ENCODE data around the gene LRRK1. TPM values are rescaled to one million over a fixed set of nuclear protein-coding genes. Genes with fewer than 3 reads are reported as not detected.

LRRK1 gene
- total and polyA plus RNA-seq, 9 donors, result 6.5 to 27.3 (median 17.5) TPM

DNA sequence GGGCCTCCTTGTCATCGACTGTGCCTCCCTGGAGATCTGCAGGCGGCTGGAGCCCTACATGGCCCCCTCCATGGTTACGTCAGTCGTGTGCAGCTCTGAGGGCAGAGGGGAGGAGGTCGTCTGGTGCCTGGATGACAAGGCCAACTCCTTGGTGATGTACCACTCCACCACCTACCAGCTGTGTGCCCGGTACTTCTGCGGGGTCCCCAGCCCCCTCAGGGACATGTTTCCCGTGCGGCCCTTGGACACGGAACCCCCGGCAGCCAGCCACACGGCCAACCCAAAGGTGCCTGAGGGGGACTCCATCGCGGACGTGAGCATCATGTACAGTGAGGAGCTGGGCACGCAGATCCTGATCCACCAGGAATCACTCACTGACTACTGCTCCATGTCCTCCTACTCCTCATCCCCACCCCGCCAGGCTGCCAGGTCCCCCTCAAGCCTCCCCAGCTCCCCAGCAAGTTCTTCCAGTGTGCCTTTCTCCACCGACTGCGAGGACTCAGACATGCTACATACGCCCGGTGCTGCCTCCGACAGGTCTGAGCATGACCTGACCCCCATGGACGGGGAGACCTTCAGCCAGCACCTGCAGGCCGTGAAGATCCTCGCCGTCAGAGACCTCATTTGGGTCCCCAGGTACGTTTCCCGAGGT, 146.5 kb downstream of the LRRK1 start:
- Histone ChIP-seq H3K4me1 (ENCODE audit: insufficient read depth) (peaks cover 22% of the 10 kb centered on the region), H3K36me3 (no peaks in the 10 kb centered on the region), H3K9me3 (no peaks in the 10 kb centered on the region), H3K27ac (no peak overlapping the region), H3K27me3 (no peaks in the 10 kb centered on the region), H3K4me3 (no peak overlapping the region)
- DNase-seq, result peak in 1 of 5 donors; percentile 26
- no peak for TF ChIP-seq POLR2A (IDR thresholded peaks at IDR 0.05)
- TF ChIP-seq, protein P1, sequence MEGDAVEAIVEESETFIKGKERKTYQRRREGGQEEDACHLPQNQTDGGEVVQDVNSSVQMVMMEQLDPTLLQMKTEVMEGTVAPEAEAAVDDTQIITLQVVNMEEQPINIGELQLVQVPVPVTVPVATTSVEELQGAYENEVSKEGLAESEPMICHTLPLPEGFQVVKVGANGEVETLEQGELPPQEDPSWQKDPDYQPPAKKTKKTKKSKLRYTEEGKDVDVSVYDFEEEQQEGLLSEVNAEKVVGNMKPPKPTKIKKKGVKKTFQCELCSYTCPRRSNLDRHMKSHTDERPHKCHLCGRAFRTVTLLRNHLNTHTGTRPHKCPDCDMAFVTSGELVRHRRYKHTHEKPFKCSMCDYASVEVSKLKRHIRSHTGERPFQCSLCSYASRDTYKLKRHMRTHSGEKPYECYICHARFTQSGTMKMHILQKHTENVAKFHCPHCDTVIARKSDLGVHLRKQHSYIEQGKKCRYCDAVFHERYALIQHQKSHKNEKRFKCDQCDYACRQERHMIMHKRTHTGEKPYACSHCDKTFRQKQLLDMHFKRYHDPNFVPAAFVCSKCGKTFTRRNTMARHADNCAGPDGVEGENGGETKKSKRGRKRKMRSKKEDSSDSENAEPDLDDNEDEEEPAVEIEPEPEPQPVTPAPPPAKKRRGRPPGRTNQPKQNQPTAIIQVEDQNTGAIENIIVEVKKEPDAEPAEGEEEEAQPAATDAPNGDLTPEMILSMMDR (IDR thresholded peaks at IDR 0.05), result no peak
- intact Hi-C loops (cut with DNase I), result no loop called here
- WGBS, 3 donors, result 92 to 95% (median 95%) methylated on average over 28 of the region's 28 CpGs

DNA sequence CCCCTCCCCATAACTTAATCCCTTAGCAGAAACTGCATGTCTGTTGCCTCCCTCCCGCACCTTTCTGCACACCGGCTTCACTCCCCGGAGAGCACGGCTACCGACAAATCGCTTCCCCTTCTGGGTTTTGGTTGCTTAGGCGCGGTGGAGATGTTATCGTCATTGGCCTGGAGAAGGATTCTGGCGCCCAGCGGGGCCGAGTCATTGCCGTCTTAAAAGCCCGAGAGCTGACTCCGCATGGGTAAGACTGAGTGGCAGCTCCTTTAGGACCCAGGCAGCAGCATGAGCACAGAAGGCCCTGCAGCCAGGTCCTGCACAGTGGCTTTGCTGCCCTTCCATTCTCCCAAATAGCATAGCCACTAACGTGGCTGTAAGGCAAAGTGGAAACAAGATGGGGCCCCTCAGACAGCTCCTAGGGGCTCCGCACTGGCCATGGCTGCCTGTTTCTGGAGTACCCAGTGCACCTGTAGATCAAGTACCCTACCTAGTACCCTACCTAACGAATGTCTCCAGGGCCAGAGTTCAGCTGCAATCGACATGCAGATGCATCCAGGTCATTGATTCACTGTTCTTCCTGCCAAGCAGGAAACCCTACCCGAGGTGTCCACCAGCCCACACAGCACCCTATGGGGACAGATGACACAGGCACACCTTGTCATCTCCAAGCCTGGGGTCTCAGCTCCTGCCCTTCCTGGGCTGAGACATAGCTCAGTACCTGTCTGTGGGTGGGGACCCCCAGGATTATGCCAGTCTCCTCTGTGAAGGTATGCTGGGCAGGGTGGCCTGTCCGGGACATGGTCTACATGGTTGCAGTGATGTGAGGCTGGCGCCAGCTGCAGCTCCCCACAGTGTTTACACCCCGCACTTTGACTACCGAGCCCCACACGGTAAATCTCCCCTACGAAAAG, 147.6 kb downstream of the LRRK1 start:
- peak in 1 of 5 donors; percentile 13 for DNase-seq
- Histone ChIP-seq H3K36me3 (no peaks in the 10 kb centered on the region), H3K4me1 (ENCODE audit: insufficient read depth) (peaks cover 22% of the 10 kb centered on the region), H3K4me3 (no peak overlapping the region), H3K9me3 (no peaks in the 10 kb centered on the region), H3K27me3 (no peaks in the 10 kb centered on the region), H3K27ac (no peak overlapping the region)
- 91 to 94% (median 91%) methylated on average over 26 of the region's 26 CpGs for WGBS, 3 donors
- TF ChIP-seq, protein P1 (IDR thresholded peaks at IDR 0.05), result no peak
- TF ChIP-seq EP300 (IDR thresholded peaks at IDR 0.05) (no peak), POLR2A (IDR thresholded peaks at IDR 0.05) (no peak)
- intact Hi-C loops (cut with DNase I), result no loop called here

DNA sequence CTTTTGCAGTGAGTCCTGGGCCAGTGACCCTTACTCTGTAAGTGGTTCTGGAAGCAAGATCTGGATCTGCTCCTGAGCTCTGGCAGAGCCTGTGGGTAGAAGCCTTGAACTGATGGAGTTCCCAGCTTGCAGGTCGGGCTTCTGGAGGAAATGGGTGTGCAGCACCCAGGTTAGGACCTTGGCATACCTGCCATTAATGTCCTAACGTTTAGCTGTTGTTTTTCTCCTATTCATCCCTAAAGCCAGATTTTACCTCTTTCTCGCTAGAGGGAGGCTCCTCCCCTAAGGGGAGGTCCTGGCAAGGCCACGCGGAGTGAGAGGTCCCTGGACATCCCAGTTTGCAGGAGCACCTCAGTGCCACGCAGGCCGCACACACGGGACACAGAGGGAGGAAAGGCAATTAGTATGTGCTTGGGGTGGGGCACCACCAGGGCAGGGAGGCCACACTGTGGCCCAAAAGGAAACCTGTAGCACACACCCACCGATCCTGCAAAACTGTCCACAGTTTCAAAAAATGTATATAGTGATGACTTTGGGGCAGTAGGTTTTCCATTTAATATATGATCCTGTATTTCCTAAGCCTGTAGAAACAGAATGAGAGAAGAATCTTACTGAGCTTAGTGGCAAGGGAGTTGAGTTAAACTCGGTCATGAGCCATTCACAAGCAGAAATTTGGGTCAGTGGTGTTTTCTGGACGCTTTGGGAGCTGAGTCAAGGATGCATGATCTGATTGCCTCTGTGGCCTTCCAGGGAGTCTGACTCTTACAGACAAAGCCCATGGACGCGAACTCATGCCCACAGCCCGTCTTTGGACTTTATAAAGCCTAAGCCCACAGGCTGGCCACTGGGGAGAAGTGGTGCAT, 148.7 kb downstream of the LRRK1 start:
- H3K27ac ChIP-seq, result peak overlapping the region in 1 of 2 donors; percentile 70
- no peak overlapping the region for H3K4me3 ChIP-seq
- 80 to 87% (median 81%) methylated on average over 14 of the region's 14 CpGs for WGBS, 3 donors
- no peaks in the 10 kb centered on the region for H3K27me3 ChIP-seq
- peaks cover 22% of the 10 kb centered on the region for H3K4me1 ChIP-seq (ENCODE audit: insufficient read depth)
- TF ChIP-seq EP300 (IDR thresholded peaks at IDR 0.05) (no peak), POLR2A (IDR thresholded peaks at IDR 0.05) (no peak)
- TF ChIP-seq, protein P1 (IDR thresholded peaks at IDR 0.05), result no peak
- DNase-seq, result peak in 1 of 5 donors; percentile 14
- H3K9me3 ChIP-seq, result no peaks in the 10 kb centered on the region
- intact Hi-C loops (cut with DNase I), result no loop called here
- no peaks in the 10 kb centered on the region for H3K36me3 ChIP-seq

DNA sequence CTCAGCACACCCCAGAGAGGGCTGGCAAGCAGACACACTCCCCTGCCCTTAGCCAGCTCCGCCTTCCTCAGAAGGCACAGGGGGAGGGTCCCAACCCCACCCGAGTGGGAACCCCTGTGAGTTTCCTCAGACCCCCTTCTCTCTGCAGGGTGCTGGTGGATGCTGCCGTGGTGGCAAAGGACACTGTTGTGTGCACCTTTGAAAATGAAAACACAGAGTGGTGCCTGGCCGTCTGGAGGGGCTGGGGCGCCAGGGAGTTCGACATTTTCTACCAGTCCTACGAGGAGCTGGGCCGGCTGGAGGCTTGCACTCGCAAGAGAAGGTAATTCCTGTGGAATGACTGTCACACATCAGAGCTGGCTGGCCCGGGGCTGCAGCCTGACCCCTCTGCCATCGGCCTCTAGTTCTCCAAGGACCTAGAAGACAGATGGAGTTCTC, 149.4 kb downstream of the LRRK1 start:
- Histone ChIP-seq H3K9me3 (no peaks in the 10 kb centered on the region), H3K4me1 (ENCODE audit: insufficient read depth) (peaks cover 22% of the 10 kb centered on the region), H3K27me3 (no peaks in the 10 kb centered on the region), H3K36me3 (no peaks in the 10 kb centered on the region), H3K27ac (peak overlapping the region in 1 of 2 donors; percentile 70), H3K4me3 (no peak overlapping the region)
- intact Hi-C loops (cut with DNase I), result no loop called here
- TF ChIP-seq POLR2A (IDR thresholded peaks at IDR 0.05), result no peak
- TF ChIP-seq EP300 (IDR thresholded peaks at IDR 0.05), result no peak
- TF ChIP-seq, protein P1 (IDR thresholded peaks at IDR 0.05), result no peak
- DNase-seq, result peak in 2 of 5 donors; percentile 12 to 20
- WGBS, 3 donors, result 69 to 76% (median 71%) methylated on average over 10 to 11 of the region's 11 CpGs

All from ovary (tissue), 9 donors.